NT2/D1 (cell line): ENCODE results near the gene MYPOP.

Experiments
- DNase-seq: peaks from one replicate; pipeline ENCODE4 v3.0.0-alpha.2; 2011; ENCODE audit warnings: low read depth, low spot score
- H3K27me3 ChIP-seq: 2 replicates; pipeline ENCODE4 v1.6.0; 2011; ENCODE audit warnings: mild to moderate bottlenecking; ENCODE audit not compliant: insufficient read length, insufficient read depth
- H3K36me3 ChIP-seq: 2 replicates; pipeline ENCODE4 v1.6.1; 2011; ENCODE audit warnings: mild to moderate bottlenecking, low read length, mixed read lengths; ENCODE audit not compliant: insufficient read depth, insufficient read length
- H3K4me1 ChIP-seq: 2 replicates; pipeline ENCODE4 v1.5.1; 2011; ENCODE audit not compliant: insufficient read depth, insufficient read length
- H3K4me3 ChIP-seq: 2 replicates; pipeline ENCODE4 v1.5.1; 2011; ENCODE audit warnings: low read depth; ENCODE audit not compliant: insufficient read length
- H3K9ac ChIP-seq: 2 replicates; pipeline ENCODE4 v1.6.0; 2011; ENCODE audit warnings: low read depth; ENCODE audit not compliant: insufficient read length
- H3K9me3 ChIP-seq: 2 replicates; pipeline ENCODE4 v1.5.1; 2011; ENCODE audit warnings: mild to moderate bottlenecking, low read length; ENCODE audit not compliant: insufficient read depth
- SUZ12 ChIP-seq: IDR thresholded peaks from 2 replicates; pipeline ENCODE4 v1.6.1; 2011; ENCODE audit not compliant: insufficient read length, insufficient read depth; ENCODE audit errors: extremely low read depth
- YY1 ChIP-seq: IDR thresholded peaks from 2 replicates; pipeline ENCODE4 v1.6.1; 2011; ENCODE audit not compliant: insufficient read length, insufficient read depth
- ZNF274 ChIP-seq: IDR thresholded peaks from 2 replicates; pipeline ENCODE4 v1.6.1; 2011; ENCODE audit warnings: mild to moderate bottlenecking, low read depth, low read length

Gene MYPOP

GRCh38 chr19:45885556-45886426, 16.6 kb downstream of the MYPOP start, which contains the start of gene IRF2BP1:
Gene IRF2BP1 (minus strand): TSS chr19:45886141. CDS start chr19:45885774, 367 bp downstream.
- H3K4me1 ChIP-seq, result peaks cover 16% of the 10 kb centered on the region
- H3K36me3 ChIP-seq, result peaks cover 15% of the 10 kb centered on the region
- DNase-seq, result peak; percentile 77
- TF ChIP-seq YY1, result no peak
- TF ChIP-seq ZNF274, result no peak
- TF ChIP-seq SUZ12, result no peak
- peak within 1 kb of the TSS; percentile 92 for H3K9ac ChIP-seq
- H3K27me3 ChIP-seq, result no peaks in the 10 kb centered on the region
- H3K4me3 ChIP-seq, result peak within 1 kb of the TSS; percentile 83
- no peaks in the 10 kb centered on the region; the same call in 1 of the 2 replicates for H3K9me3 ChIP-seq

- peak overlapping the region; percentile 92 for H3K9ac ChIP-seq
- H3K36me3 ChIP-seq, result peaks cover 15% of the 10 kb centered on the region
- TF ChIP-seq YY1 (no peak), SUZ12 (no peak), ZNF274 (no peak)
- no peaks in the 10 kb centered on the region; the same call in 1 of the 2 replicates for H3K9me3 ChIP-seq
- no peaks in the 10 kb centered on the region for H3K27me3 ChIP-seq
- DNase-seq, result no peak
- H3K4me1 ChIP-seq, result peaks cover 16% of the 10 kb centered on the region
- H3K4me3 ChIP-seq, result peak overlapping the region; percentile 83
Measured at GRCh38 chr19:45884682-45885555, 17.5 kb downstream of the MYPOP start.

GRCh38 chr19:45883881-45884681, 18.3 kb downstream of the MYPOP start:
- Histone ChIP-seq H3K4me3 (no peak overlapping the region), H3K4me1 (peaks cover 16% of the 10 kb centered on the region)

GRCh38 chr19:45883586-45883880, 18.9 kb downstream of the MYPOP start:
- Histone ChIP-seq H3K27me3 (no peaks in the 10 kb centered on the region), H3K9me3 (no peaks in the 10 kb centered on the region; the same call in 1 of the 2 replicates), H3K9ac (peak overlapping the region; percentile 50), H3K4me3 (no peak overlapping the region), H3K36me3 (peaks cover 15% of the 10 kb centered on the region), H3K4me1 (peaks cover 16% of the 10 kb centered on the region)
- no peak for TF ChIP-seq SUZ12
- TF ChIP-seq YY1, result no peak
- TF ChIP-seq ZNF274, result no peak
- no peak for DNase-seq

More at GRCh38 chr19:45883881-45884681, 18.3 kb downstream of the MYPOP start:
- no peak for TF ChIP-seq YY1
- TF ChIP-seq ZNF274, result no peak
- TF ChIP-seq SUZ12, result no peak
- no peak for DNase-seq
- peaks cover 15% of the 10 kb centered on the region for H3K36me3 ChIP-seq
- H3K27me3 ChIP-seq, result no peaks in the 10 kb centered on the region
- H3K9ac ChIP-seq, result peak overlapping the region; percentile 50
- H3K9me3 ChIP-seq, result no peaks in the 10 kb centered on the region; the same call in 1 of the 2 replicates

- peak overlapping the region; percentile 66 for H3K9ac ChIP-seq
- no peaks in the 10 kb centered on the region; the same call in 1 of the 2 replicates for H3K9me3 ChIP-seq
- TF ChIP-seq ZNF274 (no peak), YY1 (no peak), SUZ12 (no peak)
- no peaks in the 10 kb centered on the region for H3K27me3 ChIP-seq
- H3K36me3 ChIP-seq, result peaks cover 15% of the 10 kb centered on the region
- H3K4me3 ChIP-seq, result peak overlapping the region; percentile 29
- DNase-seq, result peak; percentile 83
- H3K4me1 ChIP-seq, result peaks cover 17% of the 10 kb centered on the region
Measured at GRCh38 chr19:45882652-45883585, 19.5 kb downstream of the MYPOP start.

- peak overlapping the region; percentile 66 for H3K9ac ChIP-seq
Measured at GRCh38 chr19:45881909-45882528, 20.4 kb downstream of the MYPOP start.

More at GRCh38 chr19:45881909-45882528, 20.4 kb downstream of the MYPOP start:
- H3K4me3 ChIP-seq, result peak overlapping the region; percentile 29
- peaks cover 20% of the 10 kb centered on the region for H3K4me1 ChIP-seq
- H3K36me3 ChIP-seq, result peaks cover 15% of the 10 kb centered on the region
- DNase-seq, result no peak
- H3K27me3 ChIP-seq, result no peaks in the 10 kb centered on the region
- H3K9me3 ChIP-seq, result no peaks in the 10 kb centered on the region; the same call in 1 of the 2 replicates
- TF ChIP-seq ZNF274, result no peak
- TF ChIP-seq YY1, result no peak
- TF ChIP-seq SUZ12, result no peak
